Stomach smooth muscle (tissue), 2 donors: ENCODE results near the gene ACAT2.
A peak's percentile ranks its signal among the peaks of the same experiment; 100 is the strongest.
"Not testable (repeated sequence)": the region's sequence is repeated elsewhere in the genome, so short reads cannot be mapped to it uniquely, and the experiment has no call there.

Source experiments
- H3K27ac ChIP-seq: one replicate; pipeline ENCODE4 v1.7.0; 2013; ENCODE audit warnings: mild to moderate bottlenecking, low read length, inconsistent platforms
- H3K27me3 ChIP-seq, 2 donors: one replicate each; pipeline ENCODE4 v1.7.0; 2013; ENCODE audit warnings: low read length in 2 of 2; ENCODE audit not compliant: insufficient read depth in 2 of 2, control insufficient read depth in 1 of 2
- H3K36me3 ChIP-seq, 2 donors: one replicate each; pipeline ENCODE4 v1.7.0; 2013; ENCODE audit warnings: low read length in 2 of 2; ENCODE audit not compliant: control insufficient read depth in 2 of 2, insufficient read depth in 2 of 2
- H3K4me1 ChIP-seq: one replicate; pipeline ENCODE4 v1.7.0; 2013; ENCODE audit warnings: low read length; ENCODE audit not compliant: control insufficient read depth, insufficient read depth
- H3K4me3 ChIP-seq, 2 donors: one replicate each; pipeline ENCODE4 v1.7.0; 2013; ENCODE audit warnings: low read length in 2 of 2
- H3K9ac ChIP-seq, 2 donors: one replicate each; pipeline ENCODE4 v1.7.0; 2013; ENCODE audit warnings: low read length in 2 of 2, mild to moderate bottlenecking in 1 of 2
- H3K9me3 ChIP-seq, 2 donors: one replicate each; pipeline ENCODE4 v1.7.0; 2013; ENCODE audit warnings: low read length in 2 of 2; ENCODE audit not compliant: control insufficient read depth in 2 of 2
- donor health status: healthy.
- donor health status: Pancreatic carcinoma.

ACAT2 gene

DNA sequence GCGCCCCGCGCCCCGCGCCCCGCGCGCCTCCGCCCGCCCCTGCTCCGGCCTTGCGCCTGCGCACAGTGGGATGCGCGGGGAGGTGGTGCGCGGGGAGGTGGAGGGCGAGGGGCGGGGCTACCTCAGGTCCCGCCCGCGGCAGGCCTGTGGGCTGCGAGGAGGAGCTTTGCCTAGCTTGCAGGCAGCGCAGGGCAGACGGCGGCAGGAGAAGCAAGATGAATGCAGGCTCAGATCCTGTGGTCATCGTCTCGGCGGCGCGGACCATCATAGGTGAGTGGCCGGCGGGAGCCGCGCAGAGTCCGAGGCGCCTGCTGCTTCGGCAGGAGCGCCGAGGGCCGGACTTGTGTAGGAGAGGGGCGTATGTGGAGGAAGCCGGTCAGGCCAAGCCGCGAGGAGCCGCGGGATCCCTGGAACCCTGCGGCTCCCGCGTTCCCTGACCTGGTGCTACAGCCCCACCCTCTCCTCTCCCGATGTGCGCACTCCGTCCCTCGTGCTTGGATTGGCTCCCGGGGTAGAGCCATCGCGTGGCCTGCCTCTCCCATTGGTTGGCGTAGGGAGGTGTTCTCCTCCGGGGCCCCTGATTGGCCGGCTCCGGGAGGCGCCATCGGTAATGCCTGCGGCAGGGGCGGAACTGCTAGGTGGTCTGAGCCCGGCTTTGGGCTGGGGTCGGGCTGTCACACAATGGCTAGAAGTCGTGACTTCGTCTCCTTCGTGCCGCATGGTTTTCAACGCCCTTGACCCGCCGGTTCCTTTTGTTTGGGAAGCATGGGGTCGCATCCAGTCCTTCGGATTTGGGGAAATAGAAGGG lies at the start of gene ACAT2:
ACAT2 (plus strand) TSS at position 173 of the 808 bp plus-strand sequence; CDS start at position 216, 43 bp downstream.
- H3K27me3 ChIP-seq: no peaks in the 10 kb centered on the region
- H3K27ac ChIP-seq: peak within 1 kb of the TSS; percentile 98
- H3K4me3 ChIP-seq: peak within 1 kb of the TSS; percentile 89 to 96
- peaks cover 18% of the 10 kb centered on the region for H3K4me1 ChIP-seq
- peak within 1 kb of the TSS; percentile 89 to 95 for H3K9ac ChIP-seq
- H3K9me3 ChIP-seq: no peaks in the 10 kb centered on the region
- peaks cover 11 to 12% of the 10 kb centered on the region in 2 donors for H3K36me3 ChIP-seq

DNA sequence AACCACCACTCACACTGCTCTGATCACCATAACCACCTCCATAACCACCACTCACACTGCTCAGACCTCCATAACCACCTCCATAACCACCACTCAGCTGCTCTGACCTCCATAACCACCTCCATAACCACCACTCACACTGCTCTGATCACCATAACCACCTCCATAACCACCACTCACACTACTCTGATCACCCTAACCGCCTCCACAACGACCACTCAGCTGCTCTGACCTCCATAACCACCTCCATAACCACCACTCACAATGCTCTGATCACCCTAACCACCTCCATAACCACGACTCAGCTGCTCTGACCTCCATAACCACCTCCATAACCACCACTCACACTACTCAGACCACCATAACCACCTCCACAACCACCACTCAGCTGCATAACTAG lies 49.5 kb upstream of the ACAT2 start:
- not testable (repeated sequence) for H3K9me3 ChIP-seq, H3K4me3 ChIP-seq, H3K27me3 ChIP-seq, H3K27ac ChIP-seq, H3K36me3 ChIP-seq, H3K9ac ChIP-seq, H3K4me1 ChIP-seq

DNA sequence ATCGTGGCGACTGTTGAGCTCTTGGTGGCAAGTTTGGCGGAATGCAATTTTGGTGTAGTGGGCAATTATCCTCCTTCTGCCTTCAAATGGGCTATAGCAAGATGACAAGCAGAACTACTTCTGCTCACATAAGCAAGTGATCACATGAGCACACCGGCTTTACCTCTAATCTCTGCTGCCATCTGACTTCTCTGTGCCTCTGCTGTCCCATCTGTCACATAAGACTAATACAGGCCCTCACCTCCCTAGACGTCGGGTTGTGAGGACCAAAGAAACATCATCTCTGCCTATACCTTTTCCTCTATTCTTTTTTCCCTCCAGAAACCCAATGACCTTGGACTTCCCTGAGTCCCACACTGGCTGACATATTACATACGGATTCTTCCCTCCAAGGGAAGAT lies 47.9 kb upstream of the ACAT2 start:
- H3K4me3 ChIP-seq: no peak overlapping the region
- H3K27me3 ChIP-seq: no peaks in the 10 kb centered on the region
- H3K9me3 ChIP-seq: no peaks in the 10 kb centered on the region
- H3K36me3 ChIP-seq: no peaks in the 10 kb centered on the region
- H3K4me1 ChIP-seq: peaks cover 7% of the 10 kb centered on the region
- H3K27ac ChIP-seq: no peak overlapping the region
- H3K9ac ChIP-seq: no peak overlapping the region

DNA sequence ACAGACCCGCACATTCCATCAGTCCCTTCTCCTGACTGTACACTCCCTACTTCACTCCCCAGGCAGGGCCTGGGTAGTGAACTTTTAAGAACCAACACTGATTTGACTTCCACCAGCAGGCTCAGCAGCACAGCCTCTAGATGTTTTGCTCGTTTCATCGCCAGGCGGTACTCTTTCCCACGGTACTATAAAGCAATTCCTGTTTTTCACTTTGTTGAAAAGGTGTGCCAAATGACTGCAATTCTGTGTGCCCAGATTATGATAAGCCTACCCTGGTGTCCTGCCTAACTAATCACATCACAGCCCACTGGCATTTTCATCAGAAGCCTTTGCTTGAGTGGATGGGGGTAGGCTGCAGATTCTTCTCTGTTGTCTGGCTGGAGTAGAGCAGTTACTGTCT lies 47.4 kb upstream of the ACAT2 start:
- Histone ChIP-seq H3K9me3 (no peaks in the 10 kb centered on the region), H3K4me1 (peaks cover 7% of the 10 kb centered on the region), H3K4me3 (no peak overlapping the region), H3K36me3 (no peaks in the 10 kb centered on the region), H3K27ac (no peak overlapping the region), H3K27me3 (no peaks in the 10 kb centered on the region), H3K9ac (no peak overlapping the region)

DNA sequence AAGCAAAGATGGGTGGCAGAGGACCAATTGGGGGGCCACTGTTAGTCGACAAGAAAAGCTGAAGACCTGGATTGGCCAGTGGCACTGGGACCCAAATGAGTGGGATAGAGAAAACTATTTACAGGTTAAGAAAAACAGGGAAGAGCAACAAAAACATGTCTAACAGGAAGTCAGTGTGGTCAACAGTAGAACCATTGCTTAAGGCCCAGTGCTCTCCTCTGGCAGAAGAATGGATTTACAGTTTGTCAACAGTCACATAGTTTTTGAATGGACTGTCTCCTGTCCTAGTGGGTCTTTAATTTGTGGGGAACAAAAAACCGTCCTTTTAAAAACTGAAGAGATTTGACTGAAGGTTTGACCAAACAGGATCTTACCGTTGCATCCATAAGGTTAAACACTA lies 46.7 kb upstream of the ACAT2 start:
- H3K27ac ChIP-seq: no peak overlapping the region

DNA sequence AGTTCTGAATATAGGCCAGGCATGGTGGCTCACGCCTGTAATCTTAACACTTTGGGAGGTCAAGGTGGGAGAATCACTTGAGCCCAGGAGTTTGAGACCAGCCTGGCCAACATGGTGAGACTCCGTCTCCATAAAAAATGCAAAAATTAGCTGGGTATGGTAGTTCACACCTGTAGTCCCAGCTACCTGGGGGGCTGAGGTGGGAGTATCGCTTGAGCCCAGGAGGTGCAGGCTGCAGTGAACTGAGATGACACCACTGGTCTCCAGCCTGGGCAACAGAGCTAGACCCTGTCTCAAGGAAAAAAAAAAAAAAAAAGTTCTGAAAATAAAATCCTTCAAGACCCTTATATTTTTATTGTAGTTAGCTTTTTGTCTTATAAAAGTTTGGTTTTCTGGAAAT lies 46.2 kb upstream of the ACAT2 start:
- Histone ChIP-seq H3K9ac (no peak overlapping the region), H3K9me3 (no peaks in the 10 kb centered on the region), H3K27me3 (no peaks in the 10 kb centered on the region), H3K4me1 (peaks cover 7% of the 10 kb centered on the region), H3K4me3 (no peak overlapping the region), H3K27ac (peak overlapping the region; percentile 58), H3K36me3 (no peaks in the 10 kb centered on the region)

More for the DNA sequence above, 46.7 kb upstream of the ACAT2 start:
- H3K36me3 ChIP-seq: no peaks in the 10 kb centered on the region
- no peak overlapping the region for H3K9ac ChIP-seq
- H3K4me1 ChIP-seq: peaks cover 7% of the 10 kb centered on the region
- H3K9me3 ChIP-seq: no peaks in the 10 kb centered on the region
- no peak overlapping the region for H3K4me3 ChIP-seq
- H3K27me3 ChIP-seq: no peaks in the 10 kb centered on the region

DNA sequence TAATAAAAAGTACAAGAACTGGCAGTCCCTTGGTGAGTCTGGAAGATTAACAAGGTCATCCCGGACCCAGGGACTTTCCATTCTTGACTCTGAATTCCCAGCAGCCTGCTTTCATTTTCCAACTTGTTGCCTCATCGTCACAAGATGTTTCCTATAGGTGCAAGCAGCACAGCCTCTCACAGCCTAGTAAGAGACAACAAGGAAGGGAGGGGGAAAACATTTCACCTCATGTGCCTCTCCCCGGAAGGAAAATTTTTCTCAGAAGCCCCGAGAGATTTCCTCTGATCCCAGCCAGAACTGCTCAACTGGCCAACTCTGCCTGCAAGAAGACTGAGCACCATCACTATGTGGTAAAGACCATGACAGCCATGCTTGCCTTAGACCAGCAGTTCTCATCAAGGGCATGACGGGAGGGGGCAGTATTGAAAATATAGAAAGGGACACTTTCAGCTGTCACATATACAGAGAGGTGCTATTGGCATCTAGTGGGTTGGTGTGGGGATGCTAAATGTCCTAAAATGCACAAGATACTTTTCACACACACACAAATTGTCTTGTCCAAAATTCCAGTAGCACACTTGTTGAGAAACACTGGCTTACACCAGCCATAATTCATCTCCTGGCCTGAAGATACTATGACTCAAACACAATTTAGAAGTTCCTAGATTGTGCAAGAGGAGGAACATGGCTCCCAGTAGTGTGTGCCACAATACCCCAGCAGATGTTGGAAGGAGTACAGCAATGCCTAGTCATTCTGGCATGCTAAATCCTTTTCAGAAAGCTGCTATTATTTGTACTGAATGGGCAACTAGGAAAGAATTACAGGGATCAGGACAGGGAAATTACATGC lies 45.4 kb upstream of the ACAT2 start:
- Histone ChIP-seq H3K27me3 (no peaks in the 10 kb centered on the region), H3K36me3 (no peaks in the 10 kb centered on the region), H3K9me3 (no peaks in the 10 kb centered on the region), H3K4me1 (peaks cover 7% of the 10 kb centered on the region), H3K9ac (no peak overlapping the region), H3K4me3 (peak overlapping the region in 1 of 2 donors; percentile 35), H3K27ac (peak overlapping the region; percentile 58)

DNA sequence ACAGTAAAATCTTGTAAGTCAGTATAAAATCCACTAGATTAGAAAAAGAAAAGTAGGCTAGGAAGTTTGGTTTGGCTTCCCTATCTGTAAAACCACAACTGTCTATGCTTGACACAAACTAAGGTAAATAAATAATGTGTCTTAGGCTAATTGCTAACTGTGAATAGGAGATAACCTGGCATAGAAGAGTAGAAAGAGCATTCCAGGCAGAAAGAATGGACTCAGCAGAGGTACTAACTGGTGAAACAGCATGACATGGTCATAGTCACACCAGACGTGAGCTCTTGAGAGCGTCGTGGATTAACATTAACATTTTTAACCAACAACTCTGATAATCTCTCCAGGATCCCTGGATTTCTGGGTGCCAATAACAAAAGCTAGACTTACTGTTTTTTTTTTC lies 43.2 kb upstream of the ACAT2 start:
- Histone ChIP-seq H3K4me1 (peaks cover 7% of the 10 kb centered on the region), H3K9me3 (no peaks in the 10 kb centered on the region), H3K27ac (no peak overlapping the region), H3K36me3 (no peaks in the 10 kb centered on the region), H3K4me3 (no peak overlapping the region), H3K9ac (no peak overlapping the region), H3K27me3 (no peaks in the 10 kb centered on the region)

DNA sequence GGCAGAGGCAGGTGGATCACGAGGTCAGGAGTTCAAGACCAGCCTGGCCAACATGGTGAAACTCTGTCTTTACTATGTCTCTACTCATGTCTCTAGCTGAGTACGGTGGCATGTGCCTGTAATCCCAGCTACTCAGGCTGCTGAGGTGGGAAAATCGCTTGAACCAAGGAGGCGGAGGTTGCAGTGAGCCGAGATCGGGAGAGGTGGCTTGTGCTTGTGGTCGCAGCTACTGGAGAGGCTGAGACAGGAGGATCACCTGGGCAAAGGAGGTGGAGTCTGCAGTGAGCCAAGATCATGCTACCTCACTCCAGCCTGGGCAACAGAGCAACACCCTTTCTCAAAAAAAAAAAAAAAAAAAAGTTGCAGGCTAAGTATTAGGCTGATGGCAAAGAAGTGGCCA lies 42.6 kb upstream of the ACAT2 start:
- Histone ChIP-seq H3K27me3 (no peaks in the 10 kb centered on the region), H3K4me3 (no peak overlapping the region), H3K27ac (no peak overlapping the region), H3K36me3 (no peaks in the 10 kb centered on the region), H3K9me3 (no peaks in the 10 kb centered on the region), H3K4me1 (peaks cover 7% of the 10 kb centered on the region), H3K9ac (no peak overlapping the region)

DNA sequence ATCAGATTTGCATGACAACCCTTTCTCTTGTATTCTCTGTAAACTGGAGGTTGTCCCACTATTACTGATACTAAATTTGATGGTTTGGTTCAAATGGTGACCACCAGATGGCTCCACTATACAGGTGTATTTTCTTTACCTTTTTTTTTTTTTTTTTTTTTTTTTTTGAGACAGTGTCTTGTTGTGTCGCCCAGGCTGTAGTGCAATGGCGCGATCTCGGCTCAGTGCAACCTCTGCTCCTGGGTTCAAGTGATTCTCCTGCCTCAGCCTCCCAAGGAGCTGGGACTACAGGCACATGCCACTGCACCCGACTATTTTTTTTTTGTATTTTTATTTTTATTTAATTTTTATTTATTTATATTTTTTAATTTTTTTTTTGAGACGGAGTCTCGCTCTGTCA lies 41.1 kb upstream of the ACAT2 start:
- no peaks in the 10 kb centered on the region for H3K27me3 ChIP-seq
- H3K4me3 ChIP-seq: no peak overlapping the region
- no peaks in the 10 kb centered on the region for H3K9me3 ChIP-seq
- H3K9ac ChIP-seq: no peak overlapping the region
- no peaks in the 10 kb centered on the region for H3K36me3 ChIP-seq
- no peak overlapping the region for H3K27ac ChIP-seq
- H3K4me1 ChIP-seq: peaks cover 7% of the 10 kb centered on the region

DNA sequence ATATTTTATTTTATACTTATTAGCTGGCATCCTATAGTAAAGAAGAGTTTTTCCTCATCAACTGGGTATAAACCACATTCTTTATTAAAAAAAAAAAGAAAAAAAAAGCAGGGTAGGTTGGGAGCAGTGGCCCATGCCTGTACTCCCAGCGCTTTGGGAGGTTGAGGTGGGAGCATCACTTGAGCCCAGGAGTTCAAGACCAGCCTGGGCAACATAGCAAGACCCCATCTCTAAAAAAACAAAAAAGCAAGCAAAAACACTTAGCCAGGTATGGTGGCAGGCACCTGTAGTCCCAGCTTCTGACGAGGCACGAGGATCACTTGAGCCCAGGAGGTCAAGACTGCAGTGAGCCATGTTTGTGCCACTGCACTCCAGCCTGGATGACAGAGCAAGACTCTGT lies 39.9 kb upstream of the ACAT2 start:
- not testable (repeated sequence) for H3K36me3 ChIP-seq, H3K27ac ChIP-seq, H3K4me1 ChIP-seq, H3K27me3 ChIP-seq, H3K9me3 ChIP-seq, H3K9ac ChIP-seq, H3K4me3 ChIP-seq
